GM08714 (cell line): Measurements from ENCODE around the gene CTNNBL1.

Experiments used
- H3K4me3 ChIP-seq: fragments of 200-500 bp; sonication (Bioruptor generic); 2 replicates; pipeline ENCODE4 v1.5.1; 2014; ENCODE audit warnings: mild to moderate bottlenecking, low read length, inconsistent platforms
- ZNF274 ChIP-seq: IDR thresholded peaks from 2 replicates; pipeline ENCODE4 v1.6.1; 2012; ENCODE audit warnings: mild to moderate bottlenecking, low read depth, low read length

The CTNNBL1 gene

GRCh38 chr20:37914672-37915433, 221.0 kb downstream of the CTNNBL1 start:
- no peak for TF ChIP-seq ZNF274
- H3K4me3 ChIP-seq, result no peak overlapping the region

DNA sequence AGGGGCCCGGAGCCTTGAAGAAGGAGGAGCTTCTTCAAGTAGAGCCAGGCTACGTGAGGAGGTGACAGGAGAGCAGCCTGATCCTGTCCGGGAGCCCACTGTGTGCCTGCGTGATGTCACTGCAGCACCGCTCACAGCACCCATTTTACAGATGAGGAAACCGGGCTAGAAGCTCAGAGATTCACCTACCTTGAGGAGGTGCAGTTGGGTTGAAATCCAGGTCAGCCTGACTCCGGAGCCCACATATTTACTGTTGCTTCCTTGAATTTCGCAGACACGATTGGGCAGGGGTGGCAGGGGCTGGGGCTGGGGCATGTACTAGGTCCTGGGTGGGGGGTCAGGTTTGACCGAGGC, 221.6 kb downstream of the CTNNBL1 start:
- H3K4me3 ChIP-seq, result no peak overlapping the region
- TF ChIP-seq ZNF274, result no peak

DNA sequence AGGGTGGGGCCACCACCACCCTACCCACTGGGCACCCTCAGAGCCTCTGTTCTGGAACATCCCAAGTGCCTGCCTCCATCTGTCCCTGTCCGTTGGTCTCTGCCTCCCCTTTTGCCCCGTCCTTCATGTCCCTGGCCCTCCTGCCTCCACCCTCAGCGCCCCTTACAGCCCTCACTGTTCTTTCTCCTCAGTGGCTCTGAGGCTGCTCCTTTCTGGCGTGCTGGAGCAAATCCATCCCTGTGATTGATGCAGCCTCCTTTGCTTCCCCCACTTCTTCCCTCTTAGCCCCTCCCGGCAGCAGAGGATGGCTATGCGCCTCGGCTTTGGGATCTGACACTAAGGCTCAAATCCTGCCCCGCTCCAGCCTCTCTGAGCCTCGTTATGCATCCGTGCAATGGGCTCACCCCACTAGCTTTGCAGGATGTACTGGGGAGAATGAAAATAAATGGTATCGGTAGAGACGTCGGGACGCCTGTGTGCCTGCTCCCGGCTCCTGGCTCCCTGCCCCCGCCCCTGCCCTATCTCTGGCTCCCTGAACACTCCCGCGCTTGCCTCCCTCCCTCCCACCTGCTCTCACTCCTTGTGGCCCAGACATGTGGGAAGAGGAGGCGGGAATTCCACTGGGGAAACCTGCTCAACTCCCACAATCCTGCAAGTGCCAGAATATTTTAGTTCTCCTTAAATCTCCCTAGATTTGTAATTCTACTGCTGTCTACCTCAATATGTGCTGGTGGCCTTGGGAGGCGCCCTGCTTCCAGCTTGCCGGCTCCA, 222.2 kb downstream of the CTNNBL1 start:
- no peak for TF ChIP-seq ZNF274
- H3K4me3 ChIP-seq, result no peak overlapping the region

- no peak overlapping the region for H3K4me3 ChIP-seq
Measured at GRCh38 chr20:37917461-37917860, 223.6 kb downstream of the CTNNBL1 start.

GRCh38 chr20:37918035-37918434, 224.2 kb downstream of the CTNNBL1 start:
- TF ChIP-seq ZNF274, result no peak
- no peak overlapping the region for H3K4me3 ChIP-seq

More at GRCh38 chr20:37917461-37917860, 223.6 kb downstream of the CTNNBL1 start:
- TF ChIP-seq ZNF274, result no peak

DNA sequence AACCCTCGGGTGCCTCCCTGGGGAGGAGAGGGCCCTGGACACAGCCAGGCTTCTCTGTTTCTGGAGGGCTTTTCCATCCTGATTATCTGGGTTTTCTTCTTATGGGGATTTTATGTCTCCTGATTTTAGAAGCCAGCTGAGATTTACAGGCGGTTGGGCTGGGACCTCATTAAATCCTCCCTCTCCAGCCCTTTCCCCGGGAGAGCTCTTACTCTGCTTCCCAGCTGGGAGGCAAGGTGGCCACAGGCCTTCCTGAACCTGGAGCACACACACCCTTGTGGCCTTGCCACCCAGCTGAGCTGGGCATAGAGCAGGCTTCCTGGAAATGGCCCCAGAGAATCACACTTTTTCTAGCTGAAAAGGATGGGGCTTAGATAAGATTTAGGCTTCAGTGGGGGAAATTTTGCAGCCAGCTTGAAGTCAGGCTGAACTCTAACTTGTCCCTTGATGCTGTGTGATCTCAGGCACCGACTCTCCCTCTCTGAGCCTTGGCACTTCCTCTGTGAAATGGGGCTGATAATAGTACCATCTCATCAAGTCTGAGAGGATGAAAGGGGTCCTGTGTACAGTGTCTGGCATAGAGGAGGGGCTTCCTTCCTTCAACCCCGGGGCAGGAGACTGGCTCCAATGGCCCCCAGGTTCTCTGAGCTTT, 225.7 kb downstream of the CTNNBL1 start:
- TF ChIP-seq ZNF274, result no peak
- no peak overlapping the region for H3K4me3 ChIP-seq

GRCh38 chr20:37920270-37920669, 226.4 kb downstream of the CTNNBL1 start:
- H3K4me3 ChIP-seq, result no peak overlapping the region
- no peak for TF ChIP-seq ZNF274

DNA sequence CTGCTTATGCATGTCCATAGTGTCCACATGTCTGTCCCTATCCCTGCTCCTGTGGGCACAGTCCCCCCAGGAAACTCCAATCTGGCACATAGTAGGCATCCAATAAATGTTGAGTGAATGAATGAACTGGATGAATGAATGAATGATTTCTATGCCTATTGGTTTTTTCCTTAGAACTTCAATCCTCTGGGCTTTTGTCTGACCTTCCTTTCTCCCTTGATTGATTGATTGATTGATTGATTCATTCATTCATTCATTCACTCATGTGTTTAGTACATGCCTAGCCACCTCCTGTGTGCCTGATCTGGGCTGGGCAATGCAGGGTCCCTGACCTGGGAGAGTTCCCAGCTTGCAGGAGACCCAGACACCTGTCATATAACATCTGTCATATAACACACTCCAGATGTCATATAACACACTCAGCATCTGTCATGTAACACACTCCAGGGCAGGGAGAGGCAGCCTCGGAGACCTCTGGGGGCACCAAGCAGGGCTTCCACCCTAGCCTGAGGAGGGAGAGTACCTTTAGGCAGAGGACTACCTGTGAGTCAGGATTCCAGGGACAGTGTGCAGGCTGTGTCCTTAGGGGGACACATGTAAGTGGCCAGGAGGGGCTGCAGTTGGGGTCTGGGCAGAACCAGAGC, 227.0 kb downstream of the CTNNBL1 start:
- no peak for TF ChIP-seq ZNF274
- no peak overlapping the region; the same call in 1 of the 2 replicates for H3K4me3 ChIP-seq

DNA sequence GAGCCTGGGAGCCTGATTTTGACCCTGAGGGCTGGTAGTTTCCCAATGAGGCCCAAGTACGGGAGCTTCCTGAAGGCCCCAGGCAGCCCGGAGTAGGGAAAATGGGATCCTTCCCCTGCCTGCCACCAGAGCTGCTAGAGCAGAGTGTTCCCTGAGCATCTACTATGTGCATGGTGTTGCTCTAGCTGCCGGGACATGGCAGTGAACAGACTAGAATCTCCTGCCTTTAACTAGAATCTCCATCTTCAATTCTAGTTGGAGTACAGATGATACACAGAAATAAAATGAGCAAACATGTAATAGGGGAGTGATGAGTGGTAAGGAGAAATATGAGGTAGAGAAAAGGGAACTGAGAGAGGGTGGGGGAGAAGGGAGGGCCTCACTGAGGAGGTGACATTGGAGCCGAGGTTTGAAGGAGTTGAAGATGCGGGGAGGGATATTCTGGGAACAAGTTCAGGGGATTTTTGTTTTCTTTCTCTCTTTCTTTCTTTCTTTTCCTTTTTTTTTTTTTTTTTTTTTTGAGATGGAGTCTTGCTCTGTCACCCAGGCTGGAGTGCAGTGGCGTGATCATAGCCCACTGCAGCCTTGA, 227.6 kb downstream of the CTNNBL1 start:
- no peak overlapping the region; the same call in 1 of the 2 replicates for H3K4me3 ChIP-seq
- TF ChIP-seq ZNF274, result no peak
